ENCODE measurements around the gene ZNHIT2.

Gene ZNHIT2

GRCh38 chr11:65078151-65078550 is 39.4 kb downstream of the ZNHIT2 start:
- H3K4me3 Mint-ChIP-seq: no peak overlapping the region
- peaks cover 36% of the 10 kb centered on the region for H3K4me1 Mint-ChIP-seq
- H3K9me3 Mint-ChIP-seq: no peaks in the 10 kb centered on the region
- DNase-seq: peak; percentile 66
- H3K36me3 Mint-ChIP-seq (ENCODE audit: low read depth): peaks cover 47% of the 10 kb centered on the region
- peak overlapping the region; percentile 5 for H3K27ac Mint-ChIP-seq
- no peaks in the 10 kb centered on the region for H3K27me3 Mint-ChIP-seq (ENCODE audit: low read depth, poor library complexity)
- peak; percentile 53 for TF ChIP-seq CTCF (IDR thresholded peaks at IDR 0.05)

- H3K9me3 Mint-ChIP-seq: no peaks in the 10 kb centered on the region
- no peak overlapping the region for H3K27ac Mint-ChIP-seq
- peaks cover 47% of the 10 kb centered on the region for H3K36me3 Mint-ChIP-seq (ENCODE audit: low read depth)
- no peak for DNase-seq
- H3K4me1 Mint-ChIP-seq: peaks cover 29% of the 10 kb centered on the region
- H3K27me3 Mint-ChIP-seq (ENCODE audit: low read depth, poor library complexity): no peaks in the 10 kb centered on the region
- no peak for TF ChIP-seq CTCF (IDR thresholded peaks at IDR 0.05)
- no peak overlapping the region for H3K4me3 Mint-ChIP-seq
Observed at GRCh38 chr11:65077451-65077850, 40.0 kb downstream of the ZNHIT2 start.

GRCh38 chr11:65072631-65072966 is 44.9 kb downstream of the ZNHIT2 start:
- DNase-seq: no peak
- H3K27me3 Mint-ChIP-seq (ENCODE audit: low read depth, poor library complexity): no peaks in the 10 kb centered on the region
- H3K36me3 Mint-ChIP-seq (ENCODE audit: low read depth): peaks cover 21% of the 10 kb centered on the region
- H3K4me1 Mint-ChIP-seq: peaks cover 7% of the 10 kb centered on the region
- H3K9me3 Mint-ChIP-seq: no peaks in the 10 kb centered on the region
- TF ChIP-seq CTCF (IDR thresholded peaks at IDR 0.05): no peak
- no peak overlapping the region for H3K27ac Mint-ChIP-seq
- H3K4me3 Mint-ChIP-seq: no peak overlapping the region

- Mint-ChIP-seq H3K9me3 (no peaks in the 10 kb centered on the region), H3K36me3 (ENCODE audit: low read depth) (peaks cover 17% of the 10 kb centered on the region), H3K4me1 (peaks cover 11% of the 10 kb centered on the region), H3K4me3 (no peak overlapping the region), H3K27me3 (ENCODE audit: low read depth, poor library complexity) (no peaks in the 10 kb centered on the region), H3K27ac (no peak overlapping the region)
- no peak for DNase-seq
- no peak for TF ChIP-seq CTCF (IDR thresholded peaks at IDR 0.05)
Observed at GRCh38 chr11:65071907-65072630, 45.4 kb downstream of the ZNHIT2 start.

- H3K27ac Mint-ChIP-seq: no peak overlapping the region
- H3K4me3 Mint-ChIP-seq: no peak overlapping the region
- H3K27me3 Mint-ChIP-seq (ENCODE audit: low read depth, poor library complexity): no peaks in the 10 kb centered on the region
- H3K9me3 Mint-ChIP-seq: no peaks in the 10 kb centered on the region
- TF ChIP-seq CTCF (IDR thresholded peaks at IDR 0.05): no peak
- H3K4me1 Mint-ChIP-seq: peaks cover 18% of the 10 kb centered on the region
- DNase-seq: no peak
- H3K36me3 Mint-ChIP-seq (ENCODE audit: low read depth): no peaks in the 10 kb centered on the region
Observed at GRCh38 chr11:65069217-65069616, 48.3 kb downstream of the ZNHIT2 start.

- Mint-ChIP-seq H3K9me3 (no peaks in the 10 kb centered on the region), H3K4me1 (peaks cover 18% of the 10 kb centered on the region), H3K27me3 (ENCODE audit: low read depth, poor library complexity) (peaks cover 5% of the 10 kb centered on the region), H3K4me3 (no peak overlapping the region), H3K36me3 (ENCODE audit: low read depth) (no peaks in the 10 kb centered on the region), H3K27ac (no peak overlapping the region)
- TF ChIP-seq CTCF (IDR thresholded peaks at IDR 0.05): no peak
- DNase-seq: no peak
Observed at GRCh38 chr11:65067446-65067845, 50.1 kb downstream of the ZNHIT2 start.
